Upper lobe of left lung (tissue), 4 donors: Measurements from ENCODE around the gene PCSK9.

ENCODE experiments used
- CTCF ChIP-seq, 6 experiments: fragments of 450-650 bp in 4 of 6; fragments of 200-600 bp in 2 of 6; sonication (generic) in 2 of 6; IDR thresholded peaks; one replicate each; pipeline ENCODE4 v1.5.1; 2016 to 2019; ENCODE audit warnings: antibody characterized with exemption in 6 of 6
- POLR2A ChIP-seq, 4 donors: fragments of 450-650 bp; IDR thresholded peaks; one replicate each; pipeline ENCODE4 v1.5.1; 2016 to 2017; ENCODE audit warnings: antibody characterized with exemption in 4 of 4, mild to moderate bottlenecking in 2 of 4

- TF ChIP-seq CTCF (IDR thresholded peaks at IDR 0.05) (no peak), POLR2A (IDR thresholded peaks at IDR 0.05) (peak in 1 of 4 donors; percentile 36)
Observed at GRCh38 chr1:55053265-55053954, 14.1 kb downstream of the PCSK9 start.
